H9 (cell line): ENCODE results near the gene AKR7A3. TPM values are rescaled to one million over a fixed set of nuclear protein-coding genes. Genes with fewer than 3 reads are reported as not detected.
A peak's percentile ranks its signal among the peaks of the same experiment; 100 is the strongest.

Source experiments
- DNase-seq: peaks from one replicate; pipeline ENCODE4 v3.0.0-alpha.2; 2017
- H2AFZ ChIP-seq: one replicate; pipeline ENCODE4 v1.6.1; 2013; ENCODE audit warnings: mild to moderate bottlenecking, low read length, control low read depth, moderate library complexity
- H2AK5ac ChIP-seq: 2 replicates; pipeline ENCODE4 v1.6.1; 2013; ENCODE audit warnings: low read length, control low read depth, mixed read lengths; ENCODE audit not compliant: insufficient read length
- H2BK120ac ChIP-seq: one replicate; pipeline ENCODE4 v1.6.1; 2013; ENCODE audit warnings: low read depth, mild to moderate bottlenecking, low read length, control low read depth, inconsistent platforms; ENCODE audit not compliant: poor library complexity, severe bottlenecking
- H2BK12ac ChIP-seq: 2 replicates; pipeline ENCODE4 v1.6.1; 2013; ENCODE audit warnings: low read length, control low read depth, mixed read lengths, low read depth; ENCODE audit not compliant: insufficient read length
- H2BK15ac ChIP-seq: 2 replicates; pipeline ENCODE4 v1.6.1; 2013; ENCODE audit warnings: low read depth, low read length, control low read depth
- H2BK20ac ChIP-seq: one replicate; pipeline ENCODE4 v1.6.1; 2013; ENCODE audit warnings: low read depth, mild to moderate bottlenecking, low read length, control low read depth, inconsistent platforms; ENCODE audit not compliant: poor library complexity, severe bottlenecking
- H2BK5ac ChIP-seq: 2 replicates; pipeline ENCODE4 v1.6.1; 2013; ENCODE audit warnings: low read length, control low read depth, mixed read lengths; ENCODE audit not compliant: insufficient read length
- H3K14ac ChIP-seq: 2 replicates; pipeline ENCODE4 v1.6.1; 2013; ENCODE audit warnings: low read length, control low read depth; ENCODE audit not compliant: insufficient read depth
- H3K18ac ChIP-seq: 2 replicates; pipeline ENCODE4 v1.6.1; 2013; ENCODE audit warnings: low read depth, mild to moderate bottlenecking, mixed read lengths, low read length, control low read depth; ENCODE audit not compliant: insufficient read length
- H3K23ac ChIP-seq: 2 replicates; pipeline ENCODE4 v1.6.1; 2013; ENCODE audit warnings: low read length, control low read depth, mixed read lengths, low read depth; ENCODE audit not compliant: insufficient read length
- H3K23me2 ChIP-seq: 2 replicates; pipeline ENCODE4 v1.6.1; 2013; ENCODE audit warnings: low read depth, mild to moderate bottlenecking, mixed read lengths, low read length, control low read depth; ENCODE audit not compliant: insufficient read length, poor library complexity, severe bottlenecking
- H3K27ac ChIP-seq: 2 replicates; pipeline ENCODE4 v1.5.1; 2013; ENCODE audit warnings: low read length, control low read depth, mixed read lengths, low read depth; ENCODE audit not compliant: insufficient read length
- H3K27me3 ChIP-seq: 2 replicates; pipeline ENCODE4 v1.6.1; 2013; ENCODE audit warnings: low read length, control low read depth, inconsistent platforms; ENCODE audit not compliant: insufficient read depth
- H3K4ac ChIP-seq: 2 replicates; pipeline ENCODE4 v1.6.1; 2013; ENCODE audit warnings: low read depth, mild to moderate bottlenecking, control low read depth, inconsistent platforms, low read length, moderate library complexity
- H3K4me1 ChIP-seq: 2 replicates; pipeline ENCODE4 v1.6.1; 2013; ENCODE audit warnings: low read length, control low read depth, inconsistent platforms; ENCODE audit not compliant: insufficient read depth
- H3K4me2 ChIP-seq: 2 replicates; pipeline ENCODE4 v1.6.1; 2013; ENCODE audit warnings: low read length, control low read depth, mixed read lengths; ENCODE audit not compliant: insufficient read length, insufficient read depth
- H3K56ac ChIP-seq: 2 replicates; pipeline ENCODE4 v1.6.1; 2013; ENCODE audit warnings: low read depth, mild to moderate bottlenecking, mixed read lengths, low read length, control low read depth; ENCODE audit not compliant: insufficient read length
- H3K79me1 ChIP-seq: 2 replicates; pipeline ENCODE4 v1.6.1; 2013; ENCODE audit warnings: low read depth, mild to moderate bottlenecking, moderate library complexity, low read length, control low read depth, inconsistent platforms; ENCODE audit not compliant: insufficient read depth, poor library complexity, severe bottlenecking
- H3K79me2 ChIP-seq: 2 replicates; pipeline ENCODE4 v1.6.1; 2013; ENCODE audit warnings: low read length, control low read depth, inconsistent platforms; ENCODE audit not compliant: insufficient read depth
- H3K9ac ChIP-seq: 2 replicates; pipeline ENCODE4 v1.6.1; 2013; ENCODE audit warnings: low read length, control low read depth, mixed read lengths; ENCODE audit not compliant: insufficient read length; ENCODE audit errors: extremely low read depth
- H3K9me3 ChIP-seq: one replicate; pipeline ENCODE4 v1.6.1; 2013; ENCODE audit warnings: low read depth, low read length, inconsistent platforms; ENCODE audit not compliant: control insufficient read depth
- H3T11ph ChIP-seq: one replicate; pipeline ENCODE4 v1.6.1; 2013; ENCODE audit warnings: mild to moderate bottlenecking, low read length, control low read depth, inconsistent platforms
- H4K20me1 ChIP-seq: one replicate; pipeline ENCODE4 v1.6.1; 2013; ENCODE audit not compliant: control insufficient read depth, insufficient read length, insufficient read depth
- H4K5ac ChIP-seq: 2 replicates; pipeline ENCODE4 v1.6.1; 2013; ENCODE audit warnings: low read depth, mild to moderate bottlenecking, mixed read lengths, low read length, control low read depth; ENCODE audit not compliant: insufficient read length
- H4K8ac ChIP-seq: replicated peaks from 2 replicates; pipeline ENCODE4 v1.6.1; 2013; ENCODE audit warnings: low read length, control low read depth, mixed read lengths, low read depth; ENCODE audit not compliant: insufficient read length
- H4K91ac ChIP-seq: 2 replicates; pipeline ENCODE4 v1.6.1; 2013; ENCODE audit warnings: low read depth, mild to moderate bottlenecking, moderate library complexity, mixed read lengths, low read length, control low read depth; ENCODE audit not compliant: insufficient read length
- H3K27ac Mint-ChIP-seq, 3 experiments: 2 replicates in 2 of 3; 3 replicates in 1 of 3; pipeline ENCODE4 v1.8.0; 2020 to 2021; ENCODE audit warnings: mixed read lengths in 3 of 3, mild to moderate bottlenecking in 1 of 3, moderate library complexity in 1 of 3
- H3K27me3 Mint-ChIP-seq: 2 replicates; pipeline ENCODE4 v1.8.0; 2021; ENCODE audit warnings: low read depth, mild to moderate bottlenecking, moderate library complexity, mixed read lengths
- H3K36me3 Mint-ChIP-seq, 3 experiments: 2 replicates in 2 of 3; 3 replicates in 1 of 3; pipeline ENCODE4 v1.8.0; 2020 to 2021; ENCODE audit warnings: low read depth in 3 of 3, mixed read lengths in 3 of 3; ENCODE audit not compliant: insufficient read depth in 1 of 3
- H3K4me1 Mint-ChIP-seq, 2 experiments: 2 replicates each; pipeline ENCODE4 v1.8.0; 2020; ENCODE audit warnings: mixed read lengths in 2 of 2
- H3K4me3 Mint-ChIP-seq, 2 experiments: 2 replicates in 1 of 2; 3 replicates in 1 of 2; pipeline ENCODE4 v1.8.0; 2020 to 2021; ENCODE audit warnings: mild to moderate bottlenecking in 2 of 2, mixed read lengths in 2 of 2, moderate library complexity in 1 of 2
- H3K9me3 Mint-ChIP-seq, 2 experiments: 2 replicates in 1 of 2; 3 replicates in 1 of 2; pipeline ENCODE4 v1.8.0; 2020; ENCODE audit warnings: mild to moderate bottlenecking in 2 of 2, mixed read lengths in 2 of 2, moderate library complexity in 1 of 2
- WGBS: extraction: QIAGEN DNeasy Blood & Tissue Kit; methylation state at CpG from one replicate; pipeline ENCODE4 v1.1.7; 2013; ENCODE audit warnings: missing lambda C conversion rate, low lambda C conversion rate, mixed read lengths; ENCODE audit not compliant: insufficient read length; ENCODE audit errors: extremely low coverage; 5-methylcytosine and 5-hydroxymethylcytosine counted together
- total RNA-seq: library from RNA; stranded (reverse); gene quantifications from 2 replicates; pipeline ENCODE4 v1.2.1, GENCODE V29; 2021
- TF ChIP-seq, protein P1 (sequence below): fragments of 200-600 bp; sonication (generic); conservative IDR thresholded peaks from 3 replicates; pipeline ENCODE4 v1.8.0; 2021; ENCODE audit warnings: antibody characterized with exemption, mild to moderate bottlenecking

Gene AKR7A3
- total RNA-seq, 1 experiment from 2014 or later, result 0.74 TPM

DNA sequence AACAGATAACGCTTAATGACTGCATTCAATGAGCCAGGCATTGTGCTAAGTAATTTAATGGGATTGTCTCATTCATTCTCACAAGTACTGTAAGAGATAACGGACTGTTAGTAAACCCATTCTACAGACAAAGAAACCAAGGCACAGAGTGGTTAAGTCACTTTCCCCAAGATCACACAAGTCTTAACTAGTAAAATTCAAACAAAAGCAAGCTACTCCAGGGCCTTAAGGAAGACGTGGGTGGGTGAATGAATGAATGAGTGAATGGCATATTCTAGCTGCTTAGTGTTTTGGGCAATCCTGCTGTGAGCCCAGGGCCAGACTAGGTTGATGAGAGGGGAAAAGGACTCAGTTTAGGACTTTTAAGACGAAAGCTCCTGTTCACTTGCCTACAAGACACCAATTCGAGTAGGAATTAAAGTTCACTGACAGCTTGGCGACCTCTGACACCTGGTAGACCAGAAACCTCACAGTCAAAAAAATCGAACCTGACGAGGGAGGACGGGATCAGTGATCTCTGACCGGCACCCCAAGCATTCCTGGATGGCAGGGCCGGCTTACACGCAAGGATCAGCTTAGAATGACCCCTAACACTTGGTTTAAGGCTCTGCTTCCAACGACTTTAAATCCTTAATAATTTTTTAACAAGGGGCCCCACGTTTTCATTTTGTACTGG lies 37.8 kb downstream of the AKR7A3 start:
- Mint-ChIP-seq H3K27ac (peak overlapping the region; percentile 85 to 99 (median 97); a peak in 6 of 7 replicates), H3K27me3 (no peaks in the 10 kb centered on the region), H3K4me3 (peak overlapping the region; percentile 97 to 99), H3K9me3 (no peaks in the 10 kb centered on the region), H3K36me3 (peaks cover 11 to 23% (median 11%) of the 10 kb centered on the region in 3 experiments; a peak in 6 of 7 replicates), H3K4me1 (peaks cover 20 to 22% of the 10 kb centered on the region in 2 experiments)
- H2BK15ac ChIP-seq, result no peak overlapping the region
- H2AFZ ChIP-seq, result no peak overlapping the region
- H3K14ac ChIP-seq, result no peak overlapping the region
- H3K9ac ChIP-seq, result peak overlapping the region; percentile 88
- H2BK12ac ChIP-seq, result no peak overlapping the region
- peak overlapping the region; percentile 10 for H4K5ac ChIP-seq
- H4K20me1 ChIP-seq, result no peaks in the 10 kb centered on the region
- no peak overlapping the region for H3K56ac ChIP-seq
- no peak overlapping the region for H3K4ac ChIP-seq
- H2BK120ac ChIP-seq, result no peak overlapping the region
- peak overlapping the region; percentile 97 for H3K4me2 ChIP-seq
- H2BK20ac ChIP-seq, result no peak overlapping the region
- TF ChIP-seq, protein P1, sequence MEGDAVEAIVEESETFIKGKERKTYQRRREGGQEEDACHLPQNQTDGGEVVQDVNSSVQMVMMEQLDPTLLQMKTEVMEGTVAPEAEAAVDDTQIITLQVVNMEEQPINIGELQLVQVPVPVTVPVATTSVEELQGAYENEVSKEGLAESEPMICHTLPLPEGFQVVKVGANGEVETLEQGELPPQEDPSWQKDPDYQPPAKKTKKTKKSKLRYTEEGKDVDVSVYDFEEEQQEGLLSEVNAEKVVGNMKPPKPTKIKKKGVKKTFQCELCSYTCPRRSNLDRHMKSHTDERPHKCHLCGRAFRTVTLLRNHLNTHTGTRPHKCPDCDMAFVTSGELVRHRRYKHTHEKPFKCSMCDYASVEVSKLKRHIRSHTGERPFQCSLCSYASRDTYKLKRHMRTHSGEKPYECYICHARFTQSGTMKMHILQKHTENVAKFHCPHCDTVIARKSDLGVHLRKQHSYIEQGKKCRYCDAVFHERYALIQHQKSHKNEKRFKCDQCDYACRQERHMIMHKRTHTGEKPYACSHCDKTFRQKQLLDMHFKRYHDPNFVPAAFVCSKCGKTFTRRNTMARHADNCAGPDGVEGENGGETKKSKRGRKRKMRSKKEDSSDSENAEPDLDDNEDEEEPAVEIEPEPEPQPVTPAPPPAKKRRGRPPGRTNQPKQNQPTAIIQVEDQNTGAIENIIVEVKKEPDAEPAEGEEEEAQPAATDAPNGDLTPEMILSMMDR, result no peak
- H3K9me3 ChIP-seq, result no peaks in the 10 kb centered on the region
- no CpG with 5 or more reads among the region's 14 CpGs for WGBS
- H3K27ac ChIP-seq, result no peak overlapping the region
- peaks cover 7% of the 10 kb centered on the region for H3K23me2 ChIP-seq
- H3K79me1 ChIP-seq, result peaks cover 8% of the 10 kb centered on the region
- no peak overlapping the region for H4K8ac ChIP-seq
- H3K23ac ChIP-seq, result no peak overlapping the region
- H3K4me1 ChIP-seq, result peaks cover 4% of the 10 kb centered on the region; the same call in 1 of the 2 replicates
- no peak overlapping the region for H3K18ac ChIP-seq
- no peak for DNase-seq
- no peak overlapping the region for H4K91ac ChIP-seq
- H2BK5ac ChIP-seq, result no peak overlapping the region
- H3T11ph ChIP-seq, result no peak overlapping the region
- no peak overlapping the region for H2AK5ac ChIP-seq
- H3K27me3 ChIP-seq, result no peaks in the 10 kb centered on the region
- H3K79me2 ChIP-seq, result peaks cover 54% of the 10 kb centered on the region
